Nucleus accumbens (tissue), 56 donors: ENCODE measurements around the gene SPRR3.
A peak's percentile ranks its signal among the peaks of the same experiment; 100 is the strongest.
"Not testable (repeated sequence)": the region's sequence is repeated elsewhere in the genome, so short reads cannot be mapped to it uniquely, and the experiment has no call there.

Experiments
- DNase-seq, 56 donors: peaks; one replicate each; lab custom pipeline; 2025; lab: John Stamatoyannopoulos, UW

Gene SPRR3

DNA sequence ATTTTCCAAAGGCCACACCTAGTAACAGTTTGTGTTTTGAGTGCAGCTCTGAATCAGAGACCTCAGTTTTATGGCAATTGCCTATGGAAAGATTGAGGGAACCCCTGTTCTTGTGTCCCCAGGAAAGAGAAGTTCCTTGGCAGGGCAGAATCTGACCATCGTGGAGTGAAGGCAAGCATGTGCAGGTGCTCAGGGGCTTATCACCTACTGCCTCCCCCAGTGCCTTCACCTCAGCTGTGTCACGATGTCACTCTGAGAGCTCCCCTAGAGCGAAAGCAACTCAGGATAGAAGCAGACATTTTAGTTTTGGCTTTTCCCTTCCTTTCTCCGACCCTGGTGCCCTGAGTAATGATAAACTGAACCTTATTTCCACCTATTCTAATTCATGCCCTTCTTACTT lies 19.5 kb upstream of the SPRR3 start:
- no peak for DNase-seq

- no peak for DNase-seq
These were observed 18.3 kb upstream of the SPRR3 start for GRCh38 chr1:152983234-152983633.

DNA sequence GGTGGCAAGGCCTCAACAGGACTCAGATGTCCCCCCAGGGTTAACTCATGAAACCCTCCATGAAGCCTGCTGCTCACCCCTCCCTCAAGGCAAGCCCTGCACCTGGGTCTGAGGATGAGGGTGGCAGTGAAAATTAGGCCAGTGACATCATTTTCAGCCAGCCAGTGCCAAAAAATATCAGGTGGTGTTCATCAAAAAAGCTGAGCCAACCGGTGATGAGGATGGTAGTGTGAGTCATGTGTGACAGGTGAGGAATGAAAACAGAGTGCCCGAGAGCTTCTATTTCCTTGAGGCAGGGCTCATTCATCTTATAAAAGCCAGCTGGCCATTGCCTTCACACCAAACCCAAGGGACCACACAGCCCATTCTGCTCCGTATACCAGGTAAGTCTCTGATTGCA lies 17.8 kb upstream of the SPRR3 start, which contains the start of gene SPRR1A:
Gene SPRR1A (plus strand): TSS at position 339 of the 400 bp plus-strand sequence. CDS start 1,150 bp downstream, outside the sequence.
- no peak for DNase-seq

DNA sequence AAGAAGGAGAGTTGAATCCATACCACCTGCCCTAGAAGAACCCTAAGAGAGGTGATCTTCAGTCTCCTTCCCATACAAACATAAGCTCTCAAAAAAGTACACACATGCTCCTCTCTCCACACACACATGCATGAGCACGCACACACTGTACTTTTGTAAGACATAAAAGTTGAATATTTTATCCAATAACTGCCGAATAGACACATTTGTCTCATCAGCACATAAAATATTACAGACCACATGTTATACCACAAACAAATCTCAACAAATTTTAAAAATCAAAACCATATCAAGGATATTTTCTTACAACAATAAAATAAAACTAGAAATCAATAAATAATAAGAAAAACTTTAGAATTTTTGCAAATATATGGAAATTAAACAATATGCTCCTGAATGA lies 15.0 kb upstream of the SPRR3 start:
- DNase-seq: no peak

GRCh38 chr1:152993186-152993585 lies 8.4 kb upstream of the SPRR3 start:
- DNase-seq: no peak

- DNase-seq: no peak
These were observed 5.7 kb upstream of the SPRR3 start for GRCh38 chr1:152995842-152996241.

GRCh38 chr1:152996633-152997400 lies 4.7 kb upstream of the SPRR3 start:
- peak in 10 of 56 donors; percentile 3 to 48 (median 5) for DNase-seq

- DNase-seq: no peak
These were observed 3.6 kb upstream of the SPRR3 start for GRCh38 chr1:152997901-152998300.

- no peak for DNase-seq
These were observed 3.1 kb upstream of the SPRR3 start for GRCh38 chr1:152998476-152998875.

DNA sequence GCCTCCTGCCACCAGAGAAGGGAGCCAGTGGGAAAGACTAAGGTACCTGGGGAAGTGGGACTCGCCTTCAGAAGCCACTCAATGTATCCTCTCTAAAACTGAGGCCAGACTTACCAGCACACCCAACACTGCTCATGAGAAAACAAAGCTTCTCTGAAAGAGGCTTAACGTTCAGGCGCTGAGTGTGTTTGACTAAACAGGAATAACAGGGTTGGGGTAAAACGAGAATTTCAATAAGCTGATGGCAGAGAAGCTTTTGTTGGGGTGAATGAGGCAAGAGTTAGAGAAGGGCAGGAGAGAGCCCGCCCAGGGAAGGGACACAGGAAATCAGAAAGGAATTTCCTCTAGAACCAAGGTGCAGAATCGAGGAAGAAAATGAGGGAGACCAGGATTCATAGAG lies 1.7 kb upstream of the SPRR3 start:
- DNase-seq: no peak

DNA sequence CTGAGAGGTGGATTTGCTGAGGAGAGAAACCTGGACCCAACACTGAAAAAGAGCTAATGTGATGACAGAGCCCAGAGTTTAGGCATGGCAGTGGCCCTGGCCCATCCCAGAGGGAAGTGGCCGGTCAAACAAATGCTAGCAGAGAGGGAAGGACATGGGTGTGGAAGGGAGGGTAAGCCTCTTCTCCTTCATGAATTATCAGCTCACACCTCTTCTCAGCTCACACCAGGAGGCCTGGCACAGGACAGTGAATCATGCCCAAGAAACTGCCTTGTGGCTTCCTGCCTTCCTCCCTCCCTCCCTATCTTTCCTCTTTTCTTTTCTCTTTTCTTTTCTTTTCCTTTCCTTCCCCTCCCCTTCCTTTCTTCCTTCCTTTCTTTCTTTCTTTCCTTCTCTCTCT lies 1.3 kb upstream of the SPRR3 start:
- no peak for DNase-seq

DNA sequence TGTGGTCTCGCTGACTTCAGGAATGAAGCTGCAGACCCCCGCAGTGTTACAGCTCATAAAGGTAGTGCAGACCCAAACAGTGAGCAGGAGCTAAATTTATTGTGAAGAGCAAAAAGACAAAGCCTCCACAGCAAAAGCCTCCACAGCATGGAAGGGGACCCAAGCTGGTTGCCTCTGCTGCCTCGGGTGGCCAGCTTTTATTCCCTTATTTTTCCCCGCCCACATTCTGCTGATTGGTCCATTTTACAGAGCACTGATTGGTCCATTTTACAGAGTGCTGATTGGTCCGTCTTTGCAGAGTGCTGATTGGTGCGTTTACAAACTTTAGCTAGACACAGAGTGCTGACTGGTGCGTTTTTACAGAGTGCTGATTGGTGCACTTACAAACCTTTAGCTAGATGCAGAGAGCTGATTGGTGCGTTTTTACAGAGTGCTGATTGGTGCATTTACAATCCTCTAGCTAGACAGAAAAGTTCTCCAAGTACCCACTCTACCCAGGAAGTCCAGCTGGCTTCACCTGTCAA lies 9.7 kb downstream of the SPRR3 start:
- DNase-seq: not testable (repeated sequence)

- not testable (repeated sequence) for DNase-seq
These were observed 20.3 kb downstream of the SPRR3 start for GRCh38 chr1:153021829-153022228.

DNA sequence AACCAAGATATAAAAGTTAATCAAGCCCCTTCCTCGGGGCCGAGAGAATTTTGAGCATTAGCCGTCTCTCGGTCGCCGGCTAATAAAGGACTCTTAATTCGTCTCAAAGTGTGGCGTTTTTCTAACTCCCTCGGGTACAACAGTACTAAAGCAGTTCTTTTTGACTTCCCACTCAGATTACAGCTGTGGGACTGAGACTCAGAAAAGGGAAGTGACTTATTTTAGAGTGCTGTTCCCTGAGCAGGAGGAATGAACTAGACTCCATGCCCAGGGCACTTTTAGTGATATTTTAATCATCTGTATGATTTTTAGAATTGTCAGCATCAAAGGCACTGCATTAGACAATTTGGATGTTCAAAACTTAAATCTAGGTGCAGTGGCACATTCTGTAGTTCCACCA lies 20.8 kb downstream of the SPRR3 start:
- not testable (repeated sequence) for DNase-seq

DNA sequence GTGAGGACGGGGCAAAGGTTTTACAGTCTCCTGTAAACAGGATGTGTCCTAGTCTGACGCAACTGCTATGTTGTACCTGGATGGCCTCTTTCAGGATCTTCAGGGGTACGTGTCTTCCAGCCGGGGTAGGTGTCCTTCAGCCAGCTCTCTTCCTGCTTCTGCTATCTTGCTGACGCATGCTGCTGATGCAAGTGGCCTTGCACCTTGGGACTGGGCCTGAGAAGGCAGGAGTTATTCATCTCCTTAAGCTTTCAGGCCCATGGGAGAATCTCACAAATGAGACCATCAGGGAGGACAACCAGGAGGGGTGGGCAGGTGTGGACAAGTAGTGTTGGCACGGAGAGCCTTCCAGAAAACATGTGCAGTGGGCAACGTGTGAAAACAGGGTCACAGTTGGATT lies 21.6 kb downstream of the SPRR3 start:
- no peak for DNase-seq

- no peak for DNase-seq
These were observed 22.9 kb downstream of the SPRR3 start for GRCh38 chr1:153024413-153024812.

GRCh38 chr1:153025797-153026196 lies 24.2 kb downstream of the SPRR3 start:
- DNase-seq: no peak

DNA sequence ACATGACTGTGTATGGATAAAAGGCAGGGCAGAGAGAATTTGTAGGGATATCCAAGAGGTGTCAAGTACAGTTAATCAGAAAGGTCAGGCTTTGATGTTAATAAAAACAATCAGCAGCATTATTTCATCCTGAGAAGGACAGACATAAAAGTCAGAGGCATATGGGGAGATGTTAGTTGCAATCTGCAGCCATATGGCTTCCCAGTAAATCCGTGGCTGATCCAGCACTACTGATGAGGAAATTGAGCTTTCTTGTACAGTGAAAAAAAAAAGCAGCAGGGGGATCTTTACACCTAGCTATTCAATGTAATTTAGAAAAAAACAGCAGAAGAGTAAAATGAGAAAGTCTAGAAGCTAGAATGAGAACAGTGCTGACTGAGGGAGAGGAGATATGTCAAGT lies 27.2 kb downstream of the SPRR3 start:
- no peak for DNase-seq

GRCh38 chr1:153030895-153031294 lies 29.3 kb downstream of the SPRR3 start, which contains the start of gene SPRR1B:
Gene SPRR1B (plus strand): TSS chr1:153031203. CDS start chr1:153032346, 1,143 bp downstream.
- DNase-seq: no peak

DNA sequence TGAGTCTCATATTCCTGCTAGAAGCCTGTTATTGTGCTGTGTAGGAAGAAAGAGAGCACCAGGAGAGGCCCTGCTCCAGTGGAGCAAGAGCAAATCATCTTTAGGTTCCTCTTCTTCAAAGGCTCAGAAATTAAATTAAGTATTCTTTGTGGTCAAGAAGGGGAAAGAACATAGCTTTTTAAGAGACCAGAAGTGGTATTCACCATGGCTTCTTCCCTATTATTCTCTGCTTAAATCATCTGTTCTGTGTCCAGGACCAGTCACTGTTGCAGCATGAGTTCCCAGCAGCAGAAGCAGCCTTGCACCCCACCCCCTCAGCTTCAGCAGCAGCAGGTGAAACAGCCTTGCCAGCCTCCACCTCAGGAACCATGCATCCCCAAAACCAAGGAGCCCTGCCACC lies 30.5 kb downstream of the SPRR3 start:
- DNase-seq: no peak

DNA sequence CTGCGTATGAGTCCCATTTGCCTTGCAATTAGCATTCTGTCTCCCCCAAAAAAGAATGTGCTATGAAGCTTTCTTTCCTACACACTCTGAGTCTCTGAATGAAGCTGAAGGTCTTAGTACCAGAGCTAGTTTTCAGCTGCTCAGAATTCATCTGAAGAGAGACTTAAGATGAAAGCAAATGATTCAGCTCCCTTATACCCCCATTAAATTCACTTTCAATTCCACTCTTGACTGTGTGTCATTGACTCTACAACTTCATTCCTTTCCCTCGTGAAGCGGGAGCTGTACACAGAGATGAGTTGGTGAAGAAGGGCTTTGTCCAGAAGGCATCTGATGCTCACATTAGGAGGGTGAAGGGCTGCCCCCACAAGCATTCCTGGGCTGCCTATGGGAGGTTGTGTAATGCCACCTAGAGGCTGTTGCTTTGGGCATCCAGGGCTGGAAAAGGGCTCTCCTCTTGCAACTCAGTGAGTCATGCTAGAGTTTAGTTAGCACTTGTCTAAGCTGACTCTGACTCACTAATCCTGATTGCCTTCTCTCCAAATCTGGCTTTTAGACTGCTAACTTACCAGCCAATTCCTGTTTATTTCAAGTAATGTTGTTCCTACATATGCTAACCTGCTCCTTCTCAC lies 31.2 kb downstream of the SPRR3 start:
- peak in 25 of 56 donors; percentile 1 to 65 (median 9) for DNase-seq

DNA sequence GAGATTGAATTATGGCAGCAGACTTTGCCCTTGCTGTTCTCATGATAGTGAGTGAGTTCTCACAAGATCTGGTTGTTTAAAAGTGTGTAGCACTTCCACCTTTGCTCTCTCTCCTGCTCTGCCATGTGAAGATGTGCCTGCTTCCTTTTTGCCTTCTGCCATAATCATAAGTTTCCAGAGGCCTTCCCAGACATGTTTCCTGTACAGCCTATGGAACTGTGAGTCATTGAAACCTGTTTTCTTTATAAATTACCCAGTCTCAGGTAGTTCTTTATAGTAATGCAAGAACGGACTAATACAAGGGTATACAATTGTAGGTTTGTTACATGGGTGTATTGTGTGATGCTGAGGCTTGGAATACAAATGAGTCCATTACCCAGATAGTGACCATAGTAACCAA lies 33.7 kb downstream of the SPRR3 start:
- DNase-seq: no peak
